T-cell (primary cell): ENCODE data around the gene MGA. TPM values are rescaled to one million over a fixed set of nuclear protein-coding genes. Genes with fewer than 3 reads are reported as not detected.

Experiments used
- ATAC-seq, 4 experiments: fragments of 200-7000 bp in 3 of 4; fragments of 150-1000 bp in 1 of 4; cut with Tn5 transposase; replicated peaks in 1 of 4; 1 replicate in 3 of 4; 2 replicates in 1 of 4; pipeline ENCODE4 v1.10.0; 2021; ENCODE audit warnings: moderate library complexity in 3 of 4, mild to moderate bottlenecking in 2 of 4, moderate number of reproducible peaks in 1 of 4
- CTCF ChIA-PET, 2 donors: fragments of 300-600 bp; sonication (Branson Sonifier 250); formaldehyde crosslinking; loops; one replicate each; lab custom pipeline; 2022; ENCODE audit warnings: antibody characterized with exemption in 2 of 2; lab: Charles Lee
- POLR2A ChIA-PET, 2 donors: fragments of 300-600 bp; sonication (Branson Sonifier 250); formaldehyde crosslinking; loops; one replicate each; lab custom pipeline; 2022; ENCODE audit warnings: antibody characterized with exemption in 2 of 2; lab: Charles Lee
- DNase-seq, 35 experiments: peaks; one replicate each; pipeline versions ENCODE4 v3.0.0 to v3.0.0-alpha.2; 2013 to 2023
- H3K27ac ChIP-seq: one replicate; pipeline ENCODE4 v1.5.1; 2013; ENCODE audit warnings: low read length
- H3K27me3 ChIP-seq, 2 experiments: replicated peaks in 1 of 2; 1 replicate in 1 of 2; 2 replicates in 1 of 2; pipeline versions ENCODE4 v1.6.1 to v1.7.0; 2013; ENCODE audit warnings: low read length in 1 of 2, mixed read lengths in 1 of 2; ENCODE audit not compliant: control insufficient read depth in 2 of 2, insufficient read depth in 2 of 2; ENCODE audit errors: extremely low read depth in 1 of 2
- H3K36me3 ChIP-seq, 2 donors: 1 replicate in 1 of 2; 2 replicates in 1 of 2; pipeline versions ENCODE4 v1.6.1 to v1.7.0; 2013; ENCODE audit warnings: low read length in 1 of 2; ENCODE audit not compliant: control insufficient read depth in 2 of 2, insufficient read depth in 1 of 2; ENCODE audit errors: extremely low read depth in 1 of 2
- H3K4me1 ChIP-seq, 2 experiments: 1 replicate in 1 of 2; 2 replicates in 1 of 2; pipeline versions ENCODE4 v1.6.1 to v1.7.0; 2013; ENCODE audit warnings: low read length in 2 of 2, mixed read lengths in 1 of 2; ENCODE audit not compliant: insufficient read depth in 2 of 2, control insufficient read depth in 1 of 2; ENCODE audit errors: extremely low read depth in 1 of 2
- H3K4me3 ChIP-seq, 2 donors: 1 replicate in 1 of 2; 2 replicates in 1 of 2; pipeline versions ENCODE4 v1.5.1 to v1.7.0; 2013; ENCODE audit warnings: mild to moderate bottlenecking in 2 of 2, low read length in 1 of 2, moderate library complexity in 1 of 2; ENCODE audit not compliant: control insufficient read depth in 1 of 2; ENCODE audit errors: extremely low read depth in 1 of 2
- H3K9me3 ChIP-seq: 2 replicates; pipeline ENCODE4 v1.7.0; 2013
- H3K27ac Mint-ChIP-seq, 2 donors: one replicate each; pipeline ENCODE4 v1.8.0; 2020 to 2021; ENCODE audit warnings: mild to moderate bottlenecking in 2 of 2, mixed read lengths in 2 of 2
- H3K27me3 Mint-ChIP-seq, 2 donors: one replicate each; pipeline ENCODE4 v1.8.0; 2021 to 2022; ENCODE audit warnings: mixed read lengths in 2 of 2
- H3K36me3 Mint-ChIP-seq: one replicate; pipeline ENCODE4 v1.8.0; 2021; ENCODE audit warnings: mixed read lengths
- H3K4me1 Mint-ChIP-seq, 3 donors: one replicate each; pipeline ENCODE4 v1.8.0; 2020 to 2022; ENCODE audit warnings: mixed read lengths in 3 of 3, mild to moderate bottlenecking in 1 of 3
- H3K4me3 Mint-ChIP-seq, 3 donors: one replicate each; pipeline ENCODE4 v1.8.0; 2020 to 2022; ENCODE audit warnings: mild to moderate bottlenecking in 3 of 3, mixed read lengths in 3 of 3, moderate library complexity in 3 of 3
- H3K9me3 Mint-ChIP-seq, 3 donors: one replicate each; pipeline ENCODE4 v1.8.0; 2020 to 2022; ENCODE audit warnings: mixed read lengths in 3 of 3
- WGBS: methylation state at CpG from one replicate; pipeline ENCODE4 v1.1.5; 2013; ENCODE audit warnings: missing lambda C conversion rate; ENCODE audit not compliant: insufficient coverage; 5-methylcytosine and 5-hydroxymethylcytosine counted together
- total RNA-seq, 35 experiments: library from RNA in 6 of 35; stranded (reverse) in 6 of 35; fragments of 120-200 nt in 1 of 35; gene quantifications; one replicate each; pipeline versions ENCODE4 v1.2.1 to v1.2.4 and lab custom pipeline; 2013 to 2026

The MGA gene
- total RNA-seq, 5 donors from 2014 or later (not counting 1 experiment from before 2014, with no cell fraction given): 49.7 to 58.7 (median 54.7) TPM

DNA sequence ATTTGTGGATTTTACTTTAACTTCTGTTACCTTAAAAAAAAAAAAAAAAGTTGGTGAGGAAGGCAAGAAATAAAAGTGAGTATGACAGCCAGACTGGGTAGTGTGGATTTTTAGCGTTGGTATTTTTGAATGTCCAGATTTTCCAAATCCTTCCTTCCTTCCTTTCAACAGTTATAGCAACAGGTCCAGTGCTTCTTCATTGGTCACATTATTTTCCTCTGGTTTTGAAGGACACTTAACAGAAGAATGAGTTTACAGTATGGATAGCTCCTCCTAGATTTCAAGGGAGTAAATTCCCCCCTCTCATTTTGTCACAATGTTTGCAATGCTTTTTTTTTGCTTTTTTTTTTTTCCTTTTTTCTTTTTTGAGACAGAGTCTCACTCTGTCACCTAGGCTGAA lies 120.5 kb downstream of the MGA start:
- ATAC-seq: no peak

DNA sequence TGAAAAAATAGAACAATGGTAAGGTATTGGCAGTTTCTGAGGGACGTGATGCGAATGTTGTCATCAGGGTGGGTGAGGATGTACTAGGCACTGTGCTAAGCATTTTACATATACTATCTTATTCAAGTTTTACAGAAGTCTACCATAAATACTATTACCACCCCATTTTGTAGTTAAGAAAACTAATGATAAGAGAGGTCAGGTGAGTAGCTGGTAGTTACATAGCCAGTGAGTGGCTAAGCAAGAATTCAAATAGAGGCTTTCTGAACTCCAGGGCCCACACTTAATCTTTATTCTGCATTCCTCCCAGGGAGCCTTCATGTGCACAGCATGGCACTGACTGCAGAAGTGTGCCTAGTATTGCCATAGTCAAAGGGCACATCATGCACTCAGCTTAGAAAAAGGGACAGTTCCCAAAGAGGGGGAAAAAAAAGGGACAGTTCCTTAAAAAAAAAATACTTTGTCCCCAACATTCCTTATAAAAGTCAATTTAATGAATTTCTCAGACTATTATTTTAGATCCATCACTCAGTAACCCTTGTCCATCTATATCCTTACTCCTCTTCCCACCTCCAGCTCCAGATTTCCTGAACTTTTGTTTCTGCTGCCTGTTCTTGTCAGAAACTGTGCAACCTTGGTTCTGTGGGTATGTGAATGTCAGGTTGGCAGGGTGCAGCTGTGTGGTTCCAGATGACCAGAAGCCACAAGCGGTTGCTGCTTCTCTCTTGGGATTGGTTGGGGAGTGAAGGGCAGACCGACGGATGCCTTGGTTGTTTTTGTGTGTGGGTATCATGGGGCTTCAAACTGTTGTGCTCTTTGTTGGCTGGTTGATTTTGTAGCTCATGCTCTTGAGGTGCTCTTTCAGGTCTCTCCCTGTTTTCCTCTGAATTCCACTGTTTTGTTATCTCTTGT lies 122.4 kb downstream of the MGA start:
- H3K36me3 ChIP-seq: no peaks in the 10 kb centered on the region
- WGBS: 69% methylated on average over 3 of the region's 5 CpGs
- CTCF ChIA-PET: interaction anchor here in 1 of 2 donors (0.7 kb wide), 1 partner anchor 122 kb away, joined by 3 read pairs; no protein-coding TSS in a partner anchor
- ATAC-seq (no peak), DNase-seq (no peak)
- no peak overlapping the region for H3K4me3 ChIP-seq
- Mint-ChIP-seq H3K4me1 (peaks cover 36 to 50% (median 43%) of the 10 kb centered on the region in 3 donors), H3K27ac (no peak overlapping the region), H3K9me3 (no peaks in the 10 kb centered on the region), H3K27me3 (no peaks in the 10 kb centered on the region), H3K4me3 (no peak overlapping the region), H3K36me3 (peaks cover 20% of the 10 kb centered on the region)
- no peaks in the 10 kb centered on the region for H3K9me3 ChIP-seq
- POLR2A ChIA-PET: interaction anchor here in 1 of 2 donors (0.6 kb wide), 2 partner anchors 39 to 76 kb away, joined by 3 read pairs; no protein-coding TSS in a partner anchor
- H3K27ac ChIP-seq: no peak overlapping the region
- H3K27me3 ChIP-seq: no peaks in the 10 kb centered on the region
- peaks cover 0 to 11% of the 10 kb centered on the region in 2 experiments for H3K4me1 ChIP-seq

More for the DNA sequence above, 120.5 kb downstream of the MGA start:
- Histone ChIP-seq H3K36me3 (peaks cover 0 to 2% of the 10 kb centered on the region in 2 donors), H3K27ac (no peak overlapping the region), H3K9me3 (no peaks in the 10 kb centered on the region), H3K4me3 (no peak overlapping the region), H3K27me3 (no peaks in the 10 kb centered on the region), H3K4me1 (peaks cover 5 to 25% of the 10 kb centered on the region in 2 experiments)
- H3K36me3 Mint-ChIP-seq: peaks cover 20% of the 10 kb centered on the region
- no peak overlapping the region for H3K4me3 Mint-ChIP-seq
- no peaks in the 10 kb centered on the region for H3K27me3 Mint-ChIP-seq
- CTCF ChIA-PET: interaction anchor here in 1 of 2 donors (0.6 kb wide), 1 partner anchor 22 kb away, joined by 3 read pairs; no protein-coding TSS in a partner anchor
- DNase-seq: no peak
- peaks cover 55 to 69% (median 62%) of the 10 kb centered on the region in 3 donors for H3K4me1 Mint-ChIP-seq
- no CpG with 5 or more reads among the region's 1 CpG for WGBS
- no peaks in the 10 kb centered on the region for H3K9me3 Mint-ChIP-seq
- H3K27ac Mint-ChIP-seq: no peak overlapping the region
- POLR2A ChIA-PET: interaction anchor here (0.6 to 0.7 kb wide), 3 partner anchors 122 to 1238 kb away, joined by 4 to 5 read pairs (median 4); no protein-coding TSS in a partner anchor

DNA sequence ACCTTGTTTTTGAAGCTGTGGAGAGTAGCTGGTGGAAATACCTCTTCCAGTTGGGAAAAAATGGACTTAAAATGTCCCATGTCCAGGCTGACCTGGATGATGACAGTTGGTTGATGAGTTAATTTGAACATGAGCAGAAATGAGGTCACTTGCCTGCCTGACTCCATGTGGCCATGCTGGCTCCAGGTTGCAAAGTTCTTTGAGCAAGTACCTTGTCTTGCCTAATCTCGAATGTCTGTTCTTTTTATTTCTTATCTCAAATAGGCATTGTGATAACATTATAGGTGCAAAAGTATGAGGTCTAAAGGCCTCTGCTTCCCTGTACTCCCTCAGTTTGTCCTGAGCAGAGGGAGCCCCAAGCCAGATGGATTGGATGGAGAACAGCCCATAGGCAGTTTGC lies 123.1 kb downstream of the MGA start:
- CTCF ChIA-PET: interaction anchor here (0.7 to 1.1 kb wide), 2 partner anchors 9 to 121 kb away, joined by 3 read pairs; partner anchors contain the start of gene MAPKBP1 (in 1 of the 2)
- Histone ChIP-seq H3K27me3 (no peaks in the 10 kb centered on the region), H3K27ac (no peak overlapping the region), H3K4me3 (no peak overlapping the region), H3K36me3 (no peaks in the 10 kb centered on the region), H3K4me1 (peaks cover 0 to 5% of the 10 kb centered on the region in 2 experiments), H3K9me3 (no peaks in the 10 kb centered on the region)
- peaks cover 20% of the 10 kb centered on the region for H3K36me3 Mint-ChIP-seq
- no peak for ATAC-seq
- no CpG with 5 or more reads among the region's 1 CpG for WGBS
- no peak overlapping the region for H3K4me3 Mint-ChIP-seq
- H3K27ac Mint-ChIP-seq: no peak overlapping the region
- POLR2A ChIA-PET: no interaction called here
- no peaks in the 10 kb centered on the region for H3K27me3 Mint-ChIP-seq
- no peak for DNase-seq
- peaks cover 32 to 45% (median 38%) of the 10 kb centered on the region in 3 donors for H3K4me1 Mint-ChIP-seq
- H3K9me3 Mint-ChIP-seq: no peaks in the 10 kb centered on the region

DNA sequence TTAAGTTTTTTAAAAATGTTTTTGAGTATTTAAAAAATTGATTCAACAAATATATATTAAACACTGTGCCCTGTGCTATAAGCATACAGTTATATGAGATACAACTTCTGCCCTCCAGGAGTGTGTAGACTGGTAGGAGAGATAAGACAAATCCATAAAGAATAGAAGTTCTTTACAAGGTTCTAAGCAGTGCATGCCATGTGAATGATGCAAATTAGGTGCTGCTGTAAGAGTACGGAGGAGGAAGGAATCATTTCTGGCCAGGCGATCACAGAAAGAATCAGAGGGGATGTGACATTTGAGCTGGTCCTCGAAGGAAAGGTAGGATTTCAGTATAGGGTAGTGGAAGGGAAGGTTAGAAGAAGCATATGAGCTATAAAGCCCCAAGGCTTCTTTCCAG lies 128.1 kb downstream of the MGA start:
- POLR2A ChIA-PET: no interaction called here
- Histone ChIP-seq H3K4me3 (no peak overlapping the region), H3K36me3 (no peaks in the 10 kb centered on the region), H3K4me1 (peaks cover 20 to 21% of the 10 kb centered on the region in 2 experiments), H3K9me3 (no peaks in the 10 kb centered on the region), H3K27me3 (no peaks in the 10 kb centered on the region), H3K27ac (no peak overlapping the region)
- Mint-ChIP-seq H3K4me1 (peaks cover 37 to 48% (median 42%) of the 10 kb centered on the region in 3 donors), H3K27me3 (no peaks in the 10 kb centered on the region), H3K4me3 (no peak overlapping the region), H3K27ac (peak overlapping the region in 1 of 2 donors; percentile 24), H3K36me3 (peaks cover 5% of the 10 kb centered on the region), H3K9me3 (no peaks in the 10 kb centered on the region)
- WGBS: 86% methylated on average over 3 of the region's 3 CpGs
- CTCF ChIA-PET: interaction anchor here (0.6 to 2.2 kb wide), 3 partner anchors 15 to 551 kb away, joined by 3 to 5 read pairs (median 4); no protein-coding TSS in a partner anchor
- ATAC-seq (no peak), DNase-seq (no peak)

DNA sequence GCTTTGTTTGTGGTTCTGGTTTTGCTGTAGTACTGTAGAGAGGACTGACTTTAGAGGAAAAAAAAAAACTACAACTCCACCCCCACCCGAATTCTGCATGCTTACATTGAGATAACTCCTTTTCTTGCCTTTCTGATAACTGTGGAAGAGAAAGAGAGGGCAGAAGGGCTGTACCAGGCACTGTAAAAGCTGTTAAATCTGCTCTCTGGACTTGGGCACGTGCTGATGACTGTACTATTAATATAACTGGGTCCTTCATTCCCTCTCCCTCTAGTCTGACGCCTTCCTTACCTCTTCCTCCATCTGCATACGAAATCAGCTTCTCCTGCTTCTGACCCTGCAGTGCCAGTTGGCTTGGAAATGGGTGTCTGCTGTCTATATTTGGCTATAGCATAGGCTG lies 129.0 kb downstream of the MGA start:
- ATAC-seq: no peak
- Mint-ChIP-seq H3K4me3 (no peak overlapping the region), H3K27ac (peak overlapping the region in 1 of 2 donors; percentile 9), H3K9me3 (no peaks in the 10 kb centered on the region), H3K4me1 (peaks cover 35 to 46% (median 41%) of the 10 kb centered on the region in 3 donors), H3K36me3 (no peaks in the 10 kb centered on the region), H3K27me3 (no peaks in the 10 kb centered on the region)
- ChIA-PET POLR2A (interaction anchor here in 1 of 2 donors (0.5 kb wide), 1 partner anchor 48 kb away, joined by 3 read pairs; no protein-coding TSS in a partner anchor), CTCF (interaction anchor here (0.5 to 2.2 kb wide), 4 partner anchors 16 to 1344 kb away, joined by 3 to 5 read pairs (median 4); no protein-coding TSS in a partner anchor)
- Histone ChIP-seq H3K4me3 (no peak overlapping the region), H3K27ac (no peak overlapping the region), H3K9me3 (no peaks in the 10 kb centered on the region), H3K4me1 (peaks cover 20 to 21% of the 10 kb centered on the region in 2 experiments), H3K36me3 (no peaks in the 10 kb centered on the region), H3K27me3 (no peaks in the 10 kb centered on the region)
- no CpG with 5 or more reads among the region's 4 CpGs for WGBS
- DNase-seq: no peak

DNA sequence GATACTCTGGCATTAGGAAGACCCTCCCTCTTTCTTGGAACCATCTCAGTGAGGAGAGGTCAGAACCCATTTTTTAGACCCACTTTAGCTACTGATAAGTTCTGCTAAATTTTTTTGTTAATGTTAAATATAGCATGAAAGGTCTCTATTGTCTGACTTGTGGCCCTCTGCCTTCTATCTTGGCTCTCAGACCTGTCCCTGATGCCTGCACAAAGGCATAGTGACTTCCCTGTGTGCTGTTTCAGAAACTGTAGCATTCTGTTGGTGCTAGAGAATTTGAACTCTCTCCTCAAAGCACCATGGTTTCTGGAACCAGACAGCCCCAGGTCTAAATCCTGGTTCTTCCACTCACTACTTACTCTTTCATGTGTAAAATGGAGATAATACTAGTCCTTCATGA lies 129.5 kb downstream of the MGA start:
- Histone ChIP-seq H3K27ac (no peak overlapping the region), H3K9me3 (no peaks in the 10 kb centered on the region), H3K4me1 (peaks cover 20 to 21% of the 10 kb centered on the region in 2 experiments), H3K27me3 (no peaks in the 10 kb centered on the region), H3K4me3 (no peak overlapping the region), H3K36me3 (no peaks in the 10 kb centered on the region)
- ATAC-seq (no peak), DNase-seq (no peak)
- POLR2A ChIA-PET: no interaction called here
- CTCF ChIA-PET: interaction anchor here (0.5 to 2.2 kb wide), 3 partner anchors 16 to 1345 kb away, joined by 3 to 5 read pairs (median 5); no protein-coding TSS in a partner anchor
- H3K36me3 Mint-ChIP-seq: no peaks in the 10 kb centered on the region
- H3K9me3 Mint-ChIP-seq: no peaks in the 10 kb centered on the region
- H3K4me3 Mint-ChIP-seq: no peak overlapping the region
- H3K27ac Mint-ChIP-seq: peak overlapping the region in 1 of 2 donors; percentile 9
- no peaks in the 10 kb centered on the region for H3K27me3 Mint-ChIP-seq
- peaks cover 37 to 48% (median 45%) of the 10 kb centered on the region in 3 donors for H3K4me1 Mint-ChIP-seq
